HG03439 (cell line): ENCODE data around the gene SMARCA2.

ENCODE experiments used
- ATAC-seq: cut with Tn5 transposase; IDR thresholded peaks from one replicate; pipeline ENCODE4 v1.9.1; 2021; ENCODE audit warnings: mild to moderate bottlenecking, moderate library complexity; ENCODE audit not compliant: unreplicated experiment

SMARCA2 gene

DNA sequence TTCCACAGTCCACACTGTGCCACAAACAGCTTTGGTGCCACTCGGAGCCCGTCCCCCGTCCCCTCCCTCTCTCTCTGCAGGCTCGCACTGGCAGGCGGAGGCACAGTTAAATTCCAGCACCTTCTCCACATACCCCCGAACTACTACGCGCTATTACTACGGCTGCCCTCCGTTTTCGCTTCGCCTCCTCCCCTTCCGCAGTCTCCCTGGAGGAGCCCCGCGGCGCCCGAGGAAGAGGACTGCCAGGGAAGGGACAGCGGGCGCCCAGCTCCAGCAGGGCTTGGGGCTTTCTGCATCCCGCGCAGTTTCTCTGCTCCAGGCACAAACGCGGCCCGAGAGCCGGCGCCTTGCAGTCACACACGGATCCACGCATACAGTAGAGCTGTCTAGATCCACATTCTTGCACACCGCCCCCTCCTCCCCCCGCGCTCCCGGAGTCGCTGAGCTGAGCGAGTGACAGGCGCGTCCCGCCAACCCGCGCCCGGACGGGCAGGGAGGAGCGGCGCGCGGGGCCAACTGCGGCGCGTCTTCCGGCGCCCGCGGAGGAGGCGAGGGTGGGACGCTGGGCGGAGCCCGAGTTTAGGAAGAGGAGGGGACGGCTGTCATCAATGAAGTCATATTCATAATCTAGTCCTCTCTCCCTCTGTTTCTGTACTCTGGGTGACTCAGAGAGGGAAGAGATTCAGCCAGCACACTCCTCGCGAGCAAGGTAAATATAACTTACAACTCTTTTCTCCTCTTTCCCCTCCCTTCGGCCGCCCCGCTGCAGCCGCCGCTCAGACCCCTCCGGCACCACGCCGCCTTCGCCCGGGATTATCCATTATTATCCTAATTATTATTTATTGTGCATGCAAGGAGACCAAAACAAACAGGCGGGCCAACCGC, at the start of gene SMARCA2:
Gene SMARCA2 (plus strand): TSS at position 652 of the 885 bp plus-strand sequence. CDS start 13,676 bp downstream, outside the sequence.
- ATAC-seq: peak; percentile 81

DNA sequence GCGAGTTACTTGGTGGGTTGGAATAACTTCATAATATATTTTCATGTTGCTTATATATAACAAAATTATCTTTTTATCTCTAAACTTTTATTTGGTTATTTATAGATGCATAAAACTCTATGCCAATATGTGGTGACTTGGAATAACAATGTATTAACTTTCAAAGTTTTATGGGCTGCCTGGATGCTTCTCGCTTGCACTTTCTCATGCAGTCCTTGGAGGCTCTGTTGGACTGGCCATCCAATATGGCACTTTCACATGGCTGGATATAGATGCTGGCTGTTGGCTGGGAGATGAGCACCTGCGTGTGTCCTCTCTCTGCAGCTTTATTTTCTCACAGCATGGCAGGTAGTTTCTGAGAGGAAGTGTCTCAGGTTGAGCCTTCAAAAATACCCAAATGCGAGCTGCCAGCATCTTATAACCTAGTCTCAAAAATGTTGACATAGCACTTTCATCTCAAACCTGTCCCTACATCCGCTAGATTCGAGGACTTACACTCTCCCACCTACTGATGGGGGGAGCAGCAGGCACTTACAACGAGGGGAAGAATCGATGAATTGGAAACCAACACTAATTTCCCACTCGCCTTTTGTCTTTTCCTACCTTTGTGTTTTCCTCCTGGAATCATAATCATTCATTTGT, 48.3 kb upstream of the SMARCA2 start:
- ATAC-seq: no peak

GRCh38 chr9:1969160-1969559, 46.0 kb upstream of the SMARCA2 start:
- no peak for ATAC-seq

GRCh38 chr9:1969898-1970297, 45.2 kb upstream of the SMARCA2 start:
- no peak for ATAC-seq

- no peak for ATAC-seq
Observed at GRCh38 chr9:1972672-1973071, 42.5 kb upstream of the SMARCA2 start.

DNA sequence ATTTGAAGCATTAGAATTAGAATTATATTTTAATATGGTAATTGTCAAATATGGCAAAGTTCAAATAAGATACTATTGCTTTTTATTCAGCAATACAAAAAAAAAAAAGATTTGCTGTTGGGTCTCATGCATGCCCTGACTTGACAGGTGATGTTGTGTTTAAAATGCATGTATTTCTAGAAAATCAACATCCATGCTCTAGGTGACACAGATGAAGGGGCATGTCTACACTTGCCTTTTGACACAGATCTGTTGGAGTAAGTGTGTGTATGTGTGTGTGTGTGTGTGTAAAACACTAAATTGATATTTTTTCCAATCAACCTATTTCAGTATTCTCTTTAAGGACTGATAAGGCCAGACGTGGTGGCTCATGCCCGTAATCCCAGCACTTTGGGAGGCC, 38.1 kb upstream of the SMARCA2 start:
- no peak for ATAC-seq

- no peak for ATAC-seq
Observed at GRCh38 chr9:1978941-1979340, 36.2 kb upstream of the SMARCA2 start.

DNA sequence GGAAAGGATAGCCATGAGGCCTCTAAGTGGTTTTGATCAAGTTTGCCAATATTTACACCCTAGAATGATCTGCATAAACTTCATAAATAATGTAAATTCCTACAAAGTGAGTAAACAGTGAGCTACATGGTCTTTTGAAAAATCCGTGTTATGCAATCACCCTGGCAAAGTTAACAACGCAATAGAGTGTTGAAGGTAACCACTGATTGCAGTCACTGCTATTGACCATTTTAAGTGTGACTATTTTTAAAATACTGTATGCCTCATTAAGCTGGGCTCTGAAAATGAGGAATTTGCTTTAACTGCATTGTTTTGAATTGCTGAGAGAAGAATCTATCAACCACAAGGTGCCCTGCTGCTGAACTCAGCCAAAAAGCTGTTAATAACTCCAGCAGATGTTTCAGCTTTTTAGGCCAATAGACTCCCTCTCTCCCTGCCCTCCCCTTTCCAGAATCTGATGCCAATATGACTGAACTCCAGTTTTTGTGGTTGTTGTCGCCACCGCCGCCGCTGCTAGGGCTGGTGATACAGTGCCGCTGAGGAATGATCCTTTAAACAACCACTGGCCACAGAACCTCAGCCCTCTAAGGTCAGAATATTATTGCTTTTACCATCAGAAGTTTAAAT, 35.3 kb upstream of the SMARCA2 start:
- ATAC-seq: no peak

- no peak for ATAC-seq
Observed at GRCh38 chr9:1980387-1980786, 34.8 kb upstream of the SMARCA2 start.

- ATAC-seq: no peak
Observed at GRCh38 chr9:1982074-1982473, 33.1 kb upstream of the SMARCA2 start.

DNA sequence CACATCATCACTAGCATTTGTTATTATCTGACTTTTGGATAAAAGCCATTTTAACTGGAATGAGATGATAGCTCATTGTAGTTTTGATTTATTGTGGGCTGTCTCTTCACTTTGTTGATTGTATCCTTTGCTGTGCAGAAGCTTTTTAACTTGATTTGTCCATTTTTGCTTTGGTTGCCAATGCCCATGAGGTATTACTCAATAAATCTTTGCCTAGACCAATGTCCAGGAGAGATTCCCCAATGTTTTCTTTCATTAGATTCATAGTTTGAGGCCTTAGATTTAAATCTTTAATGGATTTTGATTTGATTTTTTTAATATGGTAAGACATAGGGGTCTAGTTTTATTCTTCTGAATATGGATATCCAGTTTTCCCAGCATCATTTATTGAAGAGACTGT, 28.8 kb upstream of the SMARCA2 start:
- ATAC-seq: no peak

GRCh38 chr9:1989500-1989899, 25.6 kb upstream of the SMARCA2 start:
- no peak for ATAC-seq

- ATAC-seq: no peak
Observed at GRCh38 chr9:1994180-1994579, 21.0 kb upstream of the SMARCA2 start.

- no peak for ATAC-seq
Observed at GRCh38 chr9:1995084-1995483, 20.1 kb upstream of the SMARCA2 start.

DNA sequence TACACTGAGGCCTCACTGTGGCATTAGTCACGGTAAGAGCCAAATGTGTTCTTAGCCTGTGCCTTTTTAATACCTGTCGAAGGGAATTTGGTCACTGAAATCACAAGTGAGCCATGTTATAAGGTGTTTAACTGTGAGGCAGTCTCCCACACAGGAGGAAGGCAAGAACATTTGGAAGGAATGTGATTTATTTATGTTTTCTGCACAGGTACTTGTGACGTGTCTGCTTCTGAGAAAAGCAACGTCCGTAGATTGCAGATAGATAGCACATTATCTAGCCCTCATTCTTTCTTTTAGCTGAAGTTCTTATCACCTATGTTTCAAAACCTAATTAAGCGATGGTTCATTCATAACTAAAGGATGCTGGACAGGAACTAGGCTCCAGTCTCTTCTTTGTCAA, 19.0 kb upstream of the SMARCA2 start:
- no peak for ATAC-seq

- ATAC-seq: no peak
Observed at GRCh38 chr9:1997646-1998045, 17.5 kb upstream of the SMARCA2 start.

- no peak for ATAC-seq
Observed at GRCh38 chr9:1998111-1998510, 17.0 kb upstream of the SMARCA2 start.

GRCh38 chr9:2000314-2000713, 14.8 kb upstream of the SMARCA2 start:
- ATAC-seq: no peak

DNA sequence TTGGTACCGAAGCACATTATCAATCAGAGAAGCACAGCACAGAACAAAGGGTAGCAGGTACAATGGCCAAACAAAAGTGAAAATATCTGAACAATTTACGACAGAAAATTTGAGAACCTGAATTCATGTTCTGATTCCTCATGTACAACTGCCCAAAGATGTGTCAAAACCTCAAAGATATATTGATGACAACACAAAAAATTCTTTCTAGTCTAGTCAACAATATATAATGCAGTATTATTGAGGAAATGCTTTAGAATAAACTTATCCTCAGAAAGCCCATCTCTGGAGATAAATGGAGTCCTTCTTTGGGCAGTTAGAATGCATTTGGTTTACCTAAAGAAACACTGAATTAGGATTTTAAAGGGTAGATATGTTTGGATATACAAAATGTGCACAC, 6.8 kb upstream of the SMARCA2 start:
- no peak for ATAC-seq

DNA sequence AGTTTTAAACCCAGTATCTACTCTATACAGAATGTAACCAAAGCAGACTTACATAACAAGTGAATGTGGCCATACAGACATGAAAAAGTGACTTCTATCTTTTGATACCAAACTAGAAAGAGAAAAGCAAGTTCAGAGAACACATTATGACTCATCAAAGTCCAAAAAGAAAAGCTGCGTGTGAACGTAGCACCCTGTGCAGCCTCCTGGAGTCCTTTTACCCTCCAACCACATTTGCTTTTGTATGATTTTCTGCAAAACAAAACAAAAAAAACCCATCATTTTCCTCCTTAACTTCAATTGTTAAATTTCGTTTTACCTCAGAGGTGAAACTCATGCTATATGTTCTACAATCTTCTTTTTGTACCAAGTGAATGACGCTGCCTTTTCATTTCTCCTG, 2.8 kb upstream of the SMARCA2 start:
- ATAC-seq: peak; percentile 23

DNA sequence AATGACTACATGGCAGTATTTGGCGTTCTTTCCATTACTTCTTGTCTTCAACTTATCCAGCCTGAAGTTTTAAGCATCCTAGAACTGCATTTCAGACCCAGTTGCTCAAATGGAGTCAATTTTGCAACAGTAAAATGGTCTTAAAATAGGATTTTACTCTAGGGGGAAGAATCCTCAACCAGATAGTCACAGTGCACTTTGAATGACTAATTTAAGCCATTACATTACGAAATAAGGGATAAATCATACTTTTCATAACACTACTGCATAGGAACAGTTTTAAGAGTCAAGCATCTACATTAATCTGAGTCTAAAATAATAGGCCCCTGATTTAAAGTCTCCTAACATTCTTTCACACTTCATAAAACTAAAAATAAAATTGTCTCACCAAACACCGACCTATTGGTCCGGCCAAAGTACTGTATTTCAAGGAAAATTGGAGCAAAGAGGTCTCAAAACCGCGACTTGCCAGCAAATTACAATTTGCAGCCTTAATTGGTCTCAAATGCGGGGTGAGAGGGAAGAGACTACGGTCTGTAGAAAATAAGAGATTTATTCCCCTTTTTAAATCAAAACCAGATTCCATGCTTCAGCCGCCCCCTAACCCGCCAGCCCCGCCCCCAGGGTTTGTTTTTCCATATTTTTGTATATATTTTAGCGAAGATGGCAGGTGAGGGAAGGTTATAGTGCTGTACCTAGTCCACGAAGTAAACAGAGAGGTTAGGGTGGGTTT, 1.2 kb upstream of the SMARCA2 start:
- ATAC-seq: no peak
